RWPE1 (cell line): Measurements from ENCODE around the gene DAPK3.

ENCODE experiments used
- CTCF ChIA-PET: fragments of 350-600 bp; sonication (Branson Sonifier 250); formaldehyde crosslinking; extraction: SDS; loops from one replicate; lab custom pipeline; 2021; lab: Yijun Ruan, JAX
- POLR2A ChIA-PET: fragments of 400-600 bp; formaldehyde crosslinking; extraction: SDS; loops from one replicate; lab custom pipeline; 2020; ENCODE audit warnings: antibody characterized with exemption; ENCODE audit not compliant: low non-redundant PET; lab: Yijun Ruan, JAX
- DNase-seq: peaks from one replicate; pipeline ENCODE4 v3.0.0; 2012; ENCODE audit warnings: low spot score
- H3K27ac ChIP-seq: fragments of 450-650 bp; 2 replicates; pipeline ENCODE4 v1.5.1; 2017
- CTCF ChIP-seq: fragments of 450-650 bp; conservative IDR thresholded peaks from 2 replicates; pipeline ENCODE4 v1.5.1; 2017; ENCODE audit warnings: low read depth, mild to moderate bottlenecking

Gene DAPK3

GRCh38 chr19:3984908-3985642, 14.2 kb upstream of the DAPK3 start, which contains the start of gene EEF2:
EEF2 (minus strand) TSS chr19:3985463; CDS start chr19:3985380, 83 bp downstream.
- ChIA-PET CTCF (interaction anchor here (0.6 to 0.7 kb wide), 2 partner anchors 133 to 155 kb away, joined by 3 read pairs; no protein-coding TSS in a partner anchor), POLR2A (interaction anchor here (0.5 to 2.1 kb wide), 5 partner anchors 15 to 787 kb away, joined by 3 to 15 read pairs (median 3); partner anchors contain the start of gene DAPK3)
- TF ChIP-seq CTCF = no peak
- DNase-seq = peak; percentile 97
- peak within 1 kb of the TSS; percentile 88 for H3K27ac ChIP-seq

DNA sequence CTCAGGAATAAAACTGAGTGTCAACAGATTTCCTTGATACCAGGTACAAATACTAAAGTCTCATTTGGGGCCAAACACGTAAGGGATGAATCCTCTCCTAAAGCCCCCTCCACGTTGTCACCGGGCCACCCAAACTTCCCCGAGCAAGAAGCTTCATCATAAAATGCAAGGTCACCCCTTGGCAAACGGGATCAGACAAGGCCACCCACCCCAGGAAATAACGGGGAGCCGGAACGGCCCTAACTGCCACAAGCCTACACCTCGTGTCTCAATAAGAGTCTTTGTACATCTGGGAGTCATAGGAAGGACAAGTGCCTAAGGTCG, 13.6 kb upstream of the DAPK3 start:
- TF ChIP-seq CTCF = no peak
- CTCF ChIA-PET = no interaction called here
- H3K27ac ChIP-seq = peak overlapping the region; percentile 87
- POLR2A ChIA-PET = interaction anchor here (0.5 to 2.1 kb wide), 4 partner anchors 15 to 167 kb away, joined by 3 to 15 read pairs (median 3); partner anchors contain the start of gene DAPK3
- no peak for DNase-seq

GRCh38 chr19:3983936-3984583, 13.2 kb upstream of the DAPK3 start:
- H3K27ac ChIP-seq = peak overlapping the region; percentile 87
- no peak for DNase-seq
- TF ChIP-seq CTCF = no peak
- ChIA-PET CTCF (interaction anchor here (0.5 kb wide), 1 partner anchor 134 kb away, joined by 3 read pairs; no protein-coding TSS in a partner anchor), POLR2A (interaction anchor here (0.6 to 2.1 kb wide), 3 partner anchors 14 to 83 kb away, joined by 3 to 15 read pairs (median 5); partner anchors contain the start of gene DAPK3)

GRCh38 chr19:3983542-3983914, 12.6 kb upstream of the DAPK3 start:
- no peak for DNase-seq
- TF ChIP-seq CTCF = no peak
- ChIA-PET CTCF (interaction anchor here (0.5 kb wide), 1 partner anchor 134 kb away, joined by 3 read pairs; no protein-coding TSS in a partner anchor), POLR2A (interaction anchor here (0.6 to 2.1 kb wide), 3 partner anchors 14 to 84 kb away, joined by 3 to 15 read pairs (median 5); partner anchors contain the start of gene DAPK3)
- H3K27ac ChIP-seq = peak overlapping the region; percentile 87

DNA sequence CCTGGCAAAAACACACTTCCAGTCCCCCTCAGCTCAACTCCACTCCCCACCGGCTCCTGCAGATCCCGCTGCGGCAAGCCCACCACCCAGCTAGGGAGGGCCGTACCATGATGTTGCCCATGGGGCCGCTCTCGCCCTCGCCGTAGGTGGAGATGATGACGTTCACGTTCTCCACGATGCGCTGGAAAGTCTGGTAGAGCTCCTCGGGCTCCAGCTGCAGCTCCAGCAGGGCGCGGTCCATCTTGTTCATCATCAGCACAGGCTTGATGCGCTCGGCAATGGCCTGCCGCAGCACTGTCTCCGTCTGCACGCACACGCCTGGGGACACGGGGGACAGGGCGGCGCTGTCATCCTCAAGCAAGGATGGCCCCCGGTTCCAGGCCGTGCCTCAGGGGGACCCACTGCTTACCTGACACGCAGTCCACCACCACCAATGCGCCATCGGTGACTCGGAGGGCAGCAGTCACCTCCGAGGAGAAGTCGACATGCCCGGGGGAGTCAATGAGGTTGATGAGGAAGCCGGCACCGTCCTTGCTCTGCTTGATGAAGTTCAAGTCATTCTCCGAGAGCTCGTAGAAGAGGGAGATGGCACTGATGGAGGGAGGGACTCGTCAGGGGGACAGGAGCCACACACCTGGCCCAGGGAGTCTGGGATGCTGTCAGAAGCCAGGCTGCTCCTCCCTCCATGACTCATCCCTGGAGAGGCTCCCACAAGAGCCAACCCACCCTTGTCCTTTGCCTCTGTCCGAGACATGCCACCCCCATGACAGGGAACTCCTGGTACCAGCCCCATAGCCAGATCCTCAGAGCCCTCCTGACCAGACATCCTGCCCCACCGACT, 12.0 kb upstream of the DAPK3 start:
- DNase-seq = peak; percentile 44
- POLR2A ChIA-PET = no interaction called here

More for the DNA sequence above, 12.0 kb upstream of the DAPK3 start:
- H3K27ac ChIP-seq = peak overlapping the region; percentile 87
- TF ChIP-seq CTCF = no peak
- CTCF ChIA-PET = interaction anchor here (0.5 kb wide), 1 partner anchor 133 kb away, joined by 3 read pairs; no protein-coding TSS in a partner anchor
